Heart right ventricle (tissue), 16 donors: Measurements from ENCODE around the gene CNTN5. TPM values are rescaled to one million over a fixed set of nuclear protein-coding genes. Genes with fewer than 3 reads are reported as not detected.

ENCODE experiments used
- ATAC-seq, 8 donors: fragments of 200-7000 bp; cut with Tn5 transposase; one replicate each; pipeline ENCODE4 v1.9.1; 2020; ENCODE audit warnings: mild to moderate bottlenecking in 8 of 8, moderate library complexity in 8 of 8, moderate number of reproducible peaks in 1 of 8
- DNase-seq, 2 donors: peaks; one replicate each; pipeline ENCODE4 v3.0.0-alpha.2; 2020
- H3K27ac ChIP-seq, 10 donors: fragments of 200-600 bp; sonication (generic) in 2 of 10; one replicate each; pipeline versions ENCODE4 v1.5.0 to v1.8.0; 2020 to 2022; ENCODE audit warnings: mild to moderate bottlenecking in 3 of 10
- H3K27me3 ChIP-seq, 7 donors: fragments of 200-600 bp; one replicate each; pipeline ENCODE4 v1.8.0; 2021 to 2022; ENCODE audit warnings: mild to moderate bottlenecking in 2 of 7
- H3K36me3 ChIP-seq, 9 donors: fragments of 200-600 bp; sonication (generic) in 1 of 9; one replicate each; pipeline versions ENCODE4 v1.5.0 to v1.8.0; 2020 to 2022; ENCODE audit warnings: mild to moderate bottlenecking in 2 of 9
- H3K4me1 ChIP-seq, 9 donors: fragments of 200-600 bp; sonication (generic) in 1 of 9; one replicate each; pipeline versions ENCODE4 v1.5.0 to v1.8.0; 2020 to 2022; ENCODE audit warnings: mild to moderate bottlenecking in 4 of 9
- H3K4me3 ChIP-seq, 10 donors: fragments of 200-600 bp; sonication (generic) in 2 of 10; one replicate each; pipeline versions ENCODE4 v1.5.0 to v1.8.0; 2020 to 2022; ENCODE audit warnings: mild to moderate bottlenecking in 7 of 10, moderate library complexity in 2 of 10
- H3K9me3 ChIP-seq, 11 donors: fragments of 200-600 bp in 10 of 11; sonication (generic) in 2 of 11; one replicate each; pipeline versions ENCODE4 v1.5.0 to v1.8.0; 2013 to 2022; ENCODE audit warnings: mild to moderate bottlenecking in 2 of 11, control low read depth in 1 of 11, moderate library complexity in 1 of 11
- WGBS, 2 donors: extraction: QIAGEN DNeasy Blood & Tissue Kit; methylation state at CpG; one replicate each; pipeline ENCODE4 v1.1.7; 2013; ENCODE audit warnings: inconsistent platforms in 1 of 2; 5-methylcytosine and 5-hydroxymethylcytosine counted together
- intact Hi-C, 10 donors: fragments of 100-400 bp; cut with DNase I; formaldehyde crosslinking; loops; one replicate each; pipeline versions ENCODE4 v1.11.1 to v1.14.2; 2022
- polyA plus RNA-seq, 2 donors: library from polyadenylated mRNA; stranded (reverse); fragments of 200-250 nt; gene quantifications; one replicate each; pipeline ENCODE4 v1.2.3, GENCODE V29; 2013
- total RNA-seq, 10 donors: library from RNA; stranded (reverse); fragmentation: NEBNext Ultra II Directional in 3 of 10; extraction: Animal tissue kit (Norgen Biotek cat#: 25700) in 3 of 10; gene quantifications; one replicate each; pipeline versions ENCODE4 v1.2.1 to v1.2.4, GENCODE V29; 2021 to 2023
- TF ChIP-seq, protein P1 (sequence below), 9 donors: fragments of 200-600 bp; sonication (generic) in 2 of 9; IDR thresholded peaks; one replicate each; pipeline versions ENCODE4 v1.5.0 to v1.8.0; 2021 to 2022; ENCODE audit warnings: antibody characterized with exemption in 9 of 9, mild to moderate bottlenecking in 5 of 9, moderate library complexity in 1 of 9
- donor health status: Arrhythmogenic right ventricular cardiomyopathy.
- donor health status: ischemic (EF 13 %, LVEDD 7.1; RV severe dilation, severe dysfunction).
- donor health status: healthy with polysubstance abuse.
- donor health status: DM: no; HTN: yes; CAD: no.
- donor health status: DM: no; HTN: no; CAD: no.
- donor health status: ischemic (EF 25% LVEDD 6.9; RV normal size, moderate dysfunction).
- donor health status: ischemic (EF 25% LVEDD 5.7; RV mildly dilated, moderate dysfunction).
- donor health status: healthy.
- donor health status: DM: yes; HTN: yes; CAD: no.
- donor health status: Ischemic cardiomyopathy.
- donor health status: ischemic (EF 35%, LVEDD 5.7; RV mildly dilated, moderate dysfunction).
- donor health status: nonischemic (EF 11% LVEDD 7.7; RV severe dilation, severe dysfunction).
- donor health status: DM: yes; HTN: yes; CAD: no.
- donor health status: PGD.
- donor health status: ischemic (EF 29% LVEDD 5.4; RV normal size, mild dysfunction).
- donor health status: nonischemic (EF 23%, LVEDD 6.1; RV moderate dilation, normal function).

Gene CNTN5
- total and polyA plus RNA-seq, 12 donors, result 0.05 to 0.35 (median 0.17) TPM; not detected in 6

DNA sequence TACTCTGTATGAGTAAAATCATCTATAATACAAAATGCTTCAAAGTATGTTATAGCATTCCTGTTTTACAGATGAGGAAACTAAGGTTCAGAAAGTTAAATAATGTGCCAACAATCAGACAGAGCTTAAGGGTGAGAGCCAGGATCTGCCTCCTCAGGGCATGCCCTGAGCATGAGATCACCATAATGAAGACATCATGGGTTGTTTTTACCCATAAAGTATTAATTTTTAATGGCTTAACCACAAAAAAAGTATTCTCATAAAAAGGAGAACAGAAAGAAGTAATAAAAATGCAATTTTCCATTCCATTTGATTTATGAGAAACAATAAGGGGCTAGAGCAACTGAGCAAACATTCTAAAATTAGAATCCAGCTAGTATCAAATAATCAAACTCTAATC, 1132.0 kb downstream of the CNTN5 start:
- ATAC-seq (no peak), DNase-seq (no peak)
- Histone ChIP-seq H3K9me3 (peaks cover 0 to 19% (median 0%) of the 10 kb centered on the region in 11 donors), H3K27me3 (no peaks in the 10 kb centered on the region), H3K36me3 (no peaks in the 10 kb centered on the region), H3K4me3 (no peak overlapping the region), H3K27ac (no peak overlapping the region), H3K4me1 (no peaks in the 10 kb centered on the region)
- TF ChIP-seq, protein P1, sequence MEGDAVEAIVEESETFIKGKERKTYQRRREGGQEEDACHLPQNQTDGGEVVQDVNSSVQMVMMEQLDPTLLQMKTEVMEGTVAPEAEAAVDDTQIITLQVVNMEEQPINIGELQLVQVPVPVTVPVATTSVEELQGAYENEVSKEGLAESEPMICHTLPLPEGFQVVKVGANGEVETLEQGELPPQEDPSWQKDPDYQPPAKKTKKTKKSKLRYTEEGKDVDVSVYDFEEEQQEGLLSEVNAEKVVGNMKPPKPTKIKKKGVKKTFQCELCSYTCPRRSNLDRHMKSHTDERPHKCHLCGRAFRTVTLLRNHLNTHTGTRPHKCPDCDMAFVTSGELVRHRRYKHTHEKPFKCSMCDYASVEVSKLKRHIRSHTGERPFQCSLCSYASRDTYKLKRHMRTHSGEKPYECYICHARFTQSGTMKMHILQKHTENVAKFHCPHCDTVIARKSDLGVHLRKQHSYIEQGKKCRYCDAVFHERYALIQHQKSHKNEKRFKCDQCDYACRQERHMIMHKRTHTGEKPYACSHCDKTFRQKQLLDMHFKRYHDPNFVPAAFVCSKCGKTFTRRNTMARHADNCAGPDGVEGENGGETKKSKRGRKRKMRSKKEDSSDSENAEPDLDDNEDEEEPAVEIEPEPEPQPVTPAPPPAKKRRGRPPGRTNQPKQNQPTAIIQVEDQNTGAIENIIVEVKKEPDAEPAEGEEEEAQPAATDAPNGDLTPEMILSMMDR (IDR thresholded peaks at IDR 0.05), result no peak
- intact Hi-C loops, result no loop called here

DNA sequence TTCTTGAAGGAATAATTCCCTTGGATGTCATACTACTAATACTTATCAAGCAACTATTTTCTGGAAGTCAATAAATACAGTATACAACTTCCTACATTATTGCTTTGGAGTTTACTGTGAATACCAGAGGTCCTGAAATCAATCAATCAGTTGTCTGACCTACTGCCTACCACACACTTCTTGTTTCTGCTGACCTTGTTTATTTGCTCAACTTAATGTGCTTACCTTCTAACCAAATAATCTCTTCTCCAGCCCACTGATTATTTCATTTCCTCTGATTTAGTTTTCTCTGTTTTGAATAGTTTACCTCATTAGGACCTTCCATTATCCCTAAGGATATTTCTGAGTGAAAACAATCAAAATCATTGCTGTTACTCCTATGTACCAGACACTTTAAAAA, 1142.7 kb downstream of the CNTN5 start:
- Histone ChIP-seq H3K27me3 (no peaks in the 10 kb centered on the region), H3K9me3 (peaks cover 0 to 12% (median 0%) of the 10 kb centered on the region in 11 donors), H3K36me3 (no peaks in the 10 kb centered on the region), H3K4me3 (no peak overlapping the region), H3K27ac (no peak overlapping the region), H3K4me1 (no peaks in the 10 kb centered on the region)
- intact Hi-C loops, result no loop called here
- DNase-seq, result no peak
- TF ChIP-seq, protein P1 (IDR thresholded peaks at IDR 0.05), result no peak
- ATAC-seq, result no peak

DNA sequence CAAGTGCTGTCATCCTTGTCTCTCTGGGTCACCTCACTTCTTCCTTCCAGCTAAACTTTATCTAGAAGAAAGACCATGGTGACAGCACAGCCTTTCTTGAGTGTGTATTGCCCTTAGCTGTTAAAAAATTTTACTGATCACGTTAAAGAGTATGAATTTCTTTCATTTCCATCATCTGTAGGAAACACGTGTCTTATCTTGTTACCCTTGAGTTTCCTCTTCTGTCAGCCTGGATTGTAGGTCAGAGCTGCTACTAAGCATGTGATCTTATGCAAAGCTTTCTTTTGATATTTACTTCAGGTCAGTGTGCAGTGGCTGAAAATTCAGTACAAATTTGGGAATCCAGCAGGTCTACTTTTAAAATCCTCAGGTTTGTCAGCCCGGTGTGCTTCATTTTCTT, 1154.1 kb downstream of the CNTN5 start:
- Histone ChIP-seq H3K4me3 (no peak overlapping the region), H3K4me1 (no peaks in the 10 kb centered on the region), H3K27ac (no peak overlapping the region), H3K36me3 (no peaks in the 10 kb centered on the region), H3K27me3 (no peaks in the 10 kb centered on the region), H3K9me3 (no peaks in the 10 kb centered on the region)
- TF ChIP-seq, protein P1 (IDR thresholded peaks at IDR 0.05), result no peak
- intact Hi-C loops, result no loop called here
- no peak for ATAC-seq
- no peak for DNase-seq
- WGBS, 2 donors, result 29 to 37% methylated on average over 3 of the region's 3 CpGs

DNA sequence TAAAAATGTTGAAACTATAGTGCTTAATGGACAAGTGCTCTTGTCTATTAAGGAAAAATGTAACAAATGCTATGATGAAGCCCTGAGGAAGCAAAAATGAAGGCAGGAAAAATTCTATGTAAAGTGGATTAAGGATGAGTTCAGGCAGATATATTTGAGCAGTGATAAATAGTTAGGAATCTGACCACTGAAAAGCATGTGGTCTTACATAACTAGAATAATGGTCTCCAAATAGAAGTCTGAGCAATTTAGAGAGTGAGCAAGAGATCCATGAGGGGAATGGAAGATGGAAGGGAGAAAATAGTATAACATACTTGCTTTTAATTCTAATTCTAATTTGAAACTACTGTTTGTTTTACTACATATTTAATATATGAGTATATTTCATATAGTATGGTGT, 1155.7 kb downstream of the CNTN5 start:
- H3K27me3 ChIP-seq, result no peaks in the 10 kb centered on the region
- H3K4me1 ChIP-seq, result no peaks in the 10 kb centered on the region
- no peak overlapping the region for H3K4me3 ChIP-seq
- intact Hi-C loops, result no loop called here
- DNase-seq, result no peak
- ATAC-seq, result no peak
- no peaks in the 10 kb centered on the region for H3K36me3 ChIP-seq
- no peak overlapping the region for H3K27ac ChIP-seq
- TF ChIP-seq, protein P1 (IDR thresholded peaks at IDR 0.05), result no peak
- H3K9me3 ChIP-seq, result no peaks in the 10 kb centered on the region

DNA sequence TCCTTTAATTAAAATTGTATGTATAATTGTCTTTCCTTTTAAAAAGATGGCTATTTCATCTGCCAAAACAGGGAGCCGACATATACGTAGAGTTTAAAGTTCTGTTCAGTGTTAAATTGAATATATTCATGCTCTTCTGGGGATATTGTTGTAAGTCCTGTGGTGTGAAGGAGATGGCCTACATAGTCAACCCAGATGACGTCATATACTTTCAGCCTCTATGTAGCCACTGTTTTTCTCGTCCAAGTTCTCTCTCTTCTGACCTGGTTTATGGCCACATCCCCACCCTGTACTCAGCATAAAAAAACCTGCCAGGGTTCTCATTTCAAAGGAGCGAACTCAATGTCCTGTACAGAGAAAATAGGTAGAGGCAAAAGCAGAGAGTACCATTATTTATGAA, 1156.9 kb downstream of the CNTN5 start:
- DNase-seq, result no peak
- ATAC-seq, result no peak
- 80 to 87% methylated on average over 5 of the region's 5 CpGs for WGBS, 2 donors

More for the DNA sequence above, 1156.9 kb downstream of the CNTN5 start:
- no peak overlapping the region for H3K27ac ChIP-seq
- H3K9me3 ChIP-seq, result peaks cover 0 to 9% (median 0%) of the 10 kb centered on the region in 11 donors
- H3K4me3 ChIP-seq, result no peak overlapping the region
- no peaks in the 10 kb centered on the region for H3K27me3 ChIP-seq
- TF ChIP-seq, protein P1 (IDR thresholded peaks at IDR 0.05), result no peak
- H3K4me1 ChIP-seq, result no peaks in the 10 kb centered on the region
- no peaks in the 10 kb centered on the region for H3K36me3 ChIP-seq
- intact Hi-C loops, result no loop called here
